ENCODE data around the gene MRPS6. TPM values are rescaled to one million over a fixed set of nuclear protein-coding genes. Genes with fewer than 3 reads are reported as not detected.

Gene MRPS6
- total and polyA plus RNA-seq, 3 experiments from 2014 or later = 134 to 163 (median 136) TPM

DNA sequence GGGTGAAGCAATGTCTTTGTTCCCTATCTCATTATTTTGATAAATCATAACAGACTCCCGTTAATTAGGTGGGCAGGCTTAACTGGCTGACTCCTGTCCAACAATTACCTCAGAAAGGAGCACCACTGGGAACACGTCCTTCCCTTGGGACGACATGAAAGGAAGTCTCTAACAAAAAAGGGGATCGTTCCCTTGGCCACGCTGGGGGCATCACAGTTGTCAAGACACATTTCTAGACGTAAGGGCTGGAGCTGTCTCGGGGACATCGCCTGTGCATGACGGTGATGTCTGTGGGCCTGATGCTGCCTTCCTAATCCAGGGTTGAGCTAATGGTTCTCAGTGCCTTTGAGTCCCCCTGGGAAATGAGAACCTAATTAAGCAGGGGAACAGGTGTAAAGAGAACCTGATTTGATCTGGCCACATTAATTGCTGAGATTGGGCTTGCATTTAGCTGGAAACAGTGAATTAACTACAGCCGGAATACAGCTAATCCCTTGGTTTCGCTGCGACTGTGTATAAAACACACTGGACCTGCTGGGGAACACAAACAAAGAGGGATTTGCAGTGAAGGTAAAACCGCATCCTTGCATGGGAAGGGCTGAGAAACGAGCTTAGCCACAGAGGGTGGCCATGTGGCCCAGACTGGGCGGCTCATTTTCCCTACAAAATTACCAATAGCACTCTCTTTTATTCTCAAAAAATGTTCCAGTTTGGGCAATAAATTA is 111.8 kb downstream of the MRPS6 start:
- Histone ChIP-seq H3K4me3 (ENCODE audit: low read length) (no peak overlapping the region), H3K4me1 (ENCODE audit: insufficient read depth, low read length) (no peaks in the 10 kb centered on the region), H3K27ac (ENCODE audit: low read depth, low read length) (no peak overlapping the region), H3K9me3 (ENCODE audit: low read length) (no peaks in the 10 kb centered on the region), H3K36me3 (ENCODE audit: insufficient read depth, low read length) (no peaks in the 10 kb centered on the region), H3K27me3 (ENCODE audit: insufficient read depth, low read length, poor library complexity, severe bottlenecking) (no peaks in the 10 kb centered on the region)
- H3K27me3 Mint-ChIP-seq = peaks cover 0 to 2% of the 10 kb centered on the region in 2 donors
- CTCF ChIA-PET = no interaction called here
- no peaks in the 10 kb centered on the region for H3K4me1 Mint-ChIP-seq
- no peak for DNase-seq
- H3K4me3 Mint-ChIP-seq = no peak overlapping the region
- POLR2A ChIA-PET = no interaction called here
- no peak overlapping the region for H3K27ac Mint-ChIP-seq
- H3K36me3 Mint-ChIP-seq = peaks cover 0 to 7% (median 3%) of the 10 kb centered on the region in 3 donors
- H3K9me3 Mint-ChIP-seq = peaks cover 0 to 2% (median 0%) of the 10 kb centered on the region in 5 donors

GRCh38 chr21:34186109-34186719 is 112.8 kb downstream of the MRPS6 start:
- H3K9me3 Mint-ChIP-seq = peaks cover 0 to 2% (median 0%) of the 10 kb centered on the region in 5 donors
- Histone ChIP-seq H3K27me3 (ENCODE audit: insufficient read depth, low read length, poor library complexity, severe bottlenecking) (no peaks in the 10 kb centered on the region), H3K36me3 (ENCODE audit: insufficient read depth, low read length) (no peaks in the 10 kb centered on the region), H3K4me3 (ENCODE audit: low read length) (no peak overlapping the region), H3K27ac (ENCODE audit: low read depth, low read length) (no peak overlapping the region), H3K9me3 (ENCODE audit: low read length) (no peaks in the 10 kb centered on the region), H3K4me1 (ENCODE audit: insufficient read depth, low read length) (no peaks in the 10 kb centered on the region)
- H3K4me3 Mint-ChIP-seq = no peak overlapping the region
- H3K27me3 Mint-ChIP-seq = peaks cover 0 to 2% of the 10 kb centered on the region in 2 donors
- H3K36me3 Mint-ChIP-seq = peaks cover 0 to 7% (median 5%) of the 10 kb centered on the region in 3 donors
- DNase-seq = no peak
- H3K27ac Mint-ChIP-seq = no peak overlapping the region
- no peaks in the 10 kb centered on the region for H3K4me1 Mint-ChIP-seq
- ChIA-PET POLR2A (no interaction called here), CTCF (no interaction called here)

DNA sequence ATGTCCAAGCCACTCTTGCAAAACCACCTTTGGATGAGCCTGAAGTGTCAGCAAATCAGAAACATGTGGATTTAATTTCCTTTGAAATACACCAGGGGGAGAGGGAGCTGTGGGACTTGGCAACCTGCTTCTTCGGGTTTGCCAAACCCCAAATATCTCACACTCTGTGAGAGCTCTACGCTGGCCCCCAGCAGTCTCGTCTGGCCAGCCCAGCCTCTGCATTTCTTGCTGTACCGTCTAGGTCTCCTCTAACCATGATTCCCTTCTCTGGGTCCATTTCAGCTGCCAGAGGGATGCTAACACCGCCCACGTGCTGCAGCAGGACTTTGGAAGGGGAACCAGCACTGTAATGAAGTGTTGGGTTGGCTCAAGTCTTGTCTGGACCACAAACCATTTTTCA is 114.6 kb downstream of the MRPS6 start:
- Mint-ChIP-seq H3K27ac (no peak overlapping the region), H3K36me3 (peaks cover 0 to 3% (median 2%) of the 10 kb centered on the region in 3 donors), H3K4me1 (peaks cover 0 to 7% (median 5%) of the 10 kb centered on the region in 3 donors), H3K27me3 (no peaks in the 10 kb centered on the region), H3K9me3 (peaks cover 0 to 2% (median 0%) of the 10 kb centered on the region in 5 donors), H3K4me3 (no peak overlapping the region)
- Histone ChIP-seq H3K4me3 (ENCODE audit: low read length) (no peak overlapping the region), H3K36me3 (ENCODE audit: insufficient read depth, low read length) (no peaks in the 10 kb centered on the region), H3K27ac (ENCODE audit: low read depth, low read length) (no peak overlapping the region), H3K9me3 (ENCODE audit: low read length) (no peaks in the 10 kb centered on the region), H3K27me3 (ENCODE audit: insufficient read depth, low read length, poor library complexity, severe bottlenecking) (no peaks in the 10 kb centered on the region), H3K4me1 (ENCODE audit: insufficient read depth, low read length) (peaks cover 10% of the 10 kb centered on the region)
- POLR2A ChIA-PET = no interaction called here
- CTCF ChIA-PET = no interaction called here
- no peak for DNase-seq

GRCh38 chr21:34189506-34189905 is 116.1 kb downstream of the MRPS6 start:
- peaks cover 0 to 5% (median 3%) of the 10 kb centered on the region in 3 donors for H3K36me3 Mint-ChIP-seq
- peaks cover 0 to 2% (median 0%) of the 10 kb centered on the region in 5 donors for H3K9me3 Mint-ChIP-seq
- H3K27me3 Mint-ChIP-seq = no peaks in the 10 kb centered on the region
- H3K27ac Mint-ChIP-seq = no peak overlapping the region
- H3K4me3 Mint-ChIP-seq = no peak overlapping the region
- Histone ChIP-seq H3K27me3 (ENCODE audit: insufficient read depth, low read length, poor library complexity, severe bottlenecking) (no peaks in the 10 kb centered on the region), H3K27ac (ENCODE audit: low read depth, low read length) (no peak overlapping the region), H3K4me1 (ENCODE audit: insufficient read depth, low read length) (peaks cover 10% of the 10 kb centered on the region), H3K36me3 (ENCODE audit: insufficient read depth, low read length) (no peaks in the 10 kb centered on the region), H3K4me3 (ENCODE audit: low read length) (no peak overlapping the region), H3K9me3 (ENCODE audit: low read length) (no peaks in the 10 kb centered on the region)
- peaks cover 0 to 12% (median 7%) of the 10 kb centered on the region in 3 donors for H3K4me1 Mint-ChIP-seq
- DNase-seq = no peak
- ChIA-PET POLR2A (no interaction called here), CTCF (no interaction called here)

DNA sequence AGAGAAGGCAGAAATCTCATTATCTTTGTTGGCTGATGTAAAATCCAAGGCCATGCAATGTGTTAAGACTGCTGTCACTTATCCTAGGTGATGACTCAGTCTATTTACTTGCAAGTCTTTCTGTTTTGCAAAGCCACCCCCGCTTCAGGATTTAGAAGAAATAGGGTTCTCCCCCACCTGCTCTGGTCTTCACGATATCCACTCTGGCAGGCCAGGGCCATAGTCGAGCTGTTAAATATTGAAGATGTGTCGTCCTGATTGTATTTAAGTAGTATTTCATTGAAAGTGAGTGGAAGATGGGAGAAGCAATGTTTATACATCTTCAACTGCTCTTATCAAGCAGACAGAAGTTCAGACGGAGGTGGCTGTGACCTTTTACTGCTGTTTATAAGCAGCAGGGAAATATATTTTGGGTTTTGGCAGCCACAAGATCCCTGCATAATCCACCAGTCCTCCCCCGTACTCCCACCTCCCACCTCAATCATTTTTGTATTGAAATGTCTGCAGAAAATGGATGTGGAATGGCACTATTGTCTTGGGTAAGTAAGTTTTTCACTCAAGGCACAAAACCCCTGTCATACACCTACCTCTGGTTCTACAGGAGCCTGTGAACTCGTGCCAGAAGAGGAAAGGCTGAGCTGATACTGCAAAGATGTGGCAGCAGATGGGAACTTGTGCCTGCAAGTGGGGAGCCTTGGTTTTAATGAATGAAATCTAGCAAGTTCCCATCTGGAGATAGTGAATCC is 117.4 kb downstream of the MRPS6 start:
- Histone ChIP-seq H3K4me3 (ENCODE audit: low read length) (no peak overlapping the region), H3K27me3 (ENCODE audit: insufficient read depth, low read length, poor library complexity, severe bottlenecking) (no peaks in the 10 kb centered on the region), H3K36me3 (ENCODE audit: insufficient read depth, low read length) (no peaks in the 10 kb centered on the region), H3K4me1 (ENCODE audit: insufficient read depth, low read length) (peaks cover 10% of the 10 kb centered on the region), H3K27ac (ENCODE audit: low read depth, low read length) (peak overlapping the region; percentile 9), H3K9me3 (ENCODE audit: low read length) (no peaks in the 10 kb centered on the region)
- CTCF ChIA-PET = no interaction called here
- DNase-seq = no peak
- POLR2A ChIA-PET = no interaction called here
- H3K9me3 Mint-ChIP-seq = peaks cover 0 to 2% (median 0%) of the 10 kb centered on the region in 5 donors
- no peak overlapping the region for H3K4me3 Mint-ChIP-seq
- H3K27ac Mint-ChIP-seq = peak overlapping the region in 2 of 8 donors; percentile 12 to 52
- H3K4me1 Mint-ChIP-seq = peaks cover 0 to 12% (median 7%) of the 10 kb centered on the region in 3 donors
- no peaks in the 10 kb centered on the region for H3K27me3 Mint-ChIP-seq
- H3K36me3 Mint-ChIP-seq = peaks cover 0 to 5% (median 3%) of the 10 kb centered on the region in 3 donors

GRCh38 chr21:34191876-34192275 is 118.5 kb downstream of the MRPS6 start:
- Mint-ChIP-seq H3K4me1 (peaks cover 0 to 12% (median 7%) of the 10 kb centered on the region in 3 donors), H3K27me3 (peaks cover 0 to 1% of the 10 kb centered on the region in 2 donors), H3K27ac (peak overlapping the region in 1 of 8 donors; percentile 87), H3K9me3 (peaks cover 0 to 2% (median 0%) of the 10 kb centered on the region in 5 donors), H3K36me3 (peaks cover 0 to 5% (median 3%) of the 10 kb centered on the region in 3 donors), H3K4me3 (no peak overlapping the region)
- POLR2A ChIA-PET = interaction anchor here (0.6 kb wide), 1 partner anchor 9 kb away, joined by 3 read pairs; no protein-coding TSS in a partner anchor
- H3K4me1 ChIP-seq (ENCODE audit: insufficient read depth, low read length) = peaks cover 10% of the 10 kb centered on the region
- H3K4me3 ChIP-seq (ENCODE audit: low read length) = no peak overlapping the region
- no peaks in the 10 kb centered on the region for H3K36me3 ChIP-seq (ENCODE audit: insufficient read depth, low read length)
- DNase-seq = no peak
- H3K27me3 ChIP-seq (ENCODE audit: insufficient read depth, low read length, poor library complexity, severe bottlenecking) = no peaks in the 10 kb centered on the region
- no peaks in the 10 kb centered on the region for H3K9me3 ChIP-seq (ENCODE audit: low read length)
- CTCF ChIA-PET = no interaction called here
- no peak overlapping the region for H3K27ac ChIP-seq (ENCODE audit: low read depth, low read length)

Data from CD8-positive, alpha-beta memory T cell (primary cell).